RWPE1 (cell line): ENCODE results near the gene RNF169.

ENCODE experiments used
- CTCF ChIA-PET: fragments of 350-600 bp; sonication (Branson Sonifier 250); formaldehyde crosslinking; extraction: SDS; loops from one replicate; lab custom pipeline; 2021; lab: Yijun Ruan, JAX
- POLR2A ChIA-PET: fragments of 400-600 bp; formaldehyde crosslinking; extraction: SDS; loops from one replicate; lab custom pipeline; 2020; ENCODE audit warnings: antibody characterized with exemption; ENCODE audit not compliant: low non-redundant PET; lab: Yijun Ruan, JAX
- DNase-seq: peaks from one replicate; pipeline ENCODE4 v3.0.0; 2012; ENCODE audit warnings: low spot score
- H3K27ac ChIP-seq: fragments of 450-650 bp; 2 replicates; pipeline ENCODE4 v1.5.1; 2017
- TF ChIP-seq, protein P1 (sequence below): fragments of 450-650 bp; conservative IDR thresholded peaks from 2 replicates; pipeline ENCODE4 v1.5.1; 2017; ENCODE audit warnings: low read depth, mild to moderate bottlenecking

RNF169 gene

GRCh38 chr11:74739546-74740270, 8.9 kb upstream of the RNF169 start:
- H3K27ac ChIP-seq = no peak overlapping the region
- TF ChIP-seq, protein P1, sequence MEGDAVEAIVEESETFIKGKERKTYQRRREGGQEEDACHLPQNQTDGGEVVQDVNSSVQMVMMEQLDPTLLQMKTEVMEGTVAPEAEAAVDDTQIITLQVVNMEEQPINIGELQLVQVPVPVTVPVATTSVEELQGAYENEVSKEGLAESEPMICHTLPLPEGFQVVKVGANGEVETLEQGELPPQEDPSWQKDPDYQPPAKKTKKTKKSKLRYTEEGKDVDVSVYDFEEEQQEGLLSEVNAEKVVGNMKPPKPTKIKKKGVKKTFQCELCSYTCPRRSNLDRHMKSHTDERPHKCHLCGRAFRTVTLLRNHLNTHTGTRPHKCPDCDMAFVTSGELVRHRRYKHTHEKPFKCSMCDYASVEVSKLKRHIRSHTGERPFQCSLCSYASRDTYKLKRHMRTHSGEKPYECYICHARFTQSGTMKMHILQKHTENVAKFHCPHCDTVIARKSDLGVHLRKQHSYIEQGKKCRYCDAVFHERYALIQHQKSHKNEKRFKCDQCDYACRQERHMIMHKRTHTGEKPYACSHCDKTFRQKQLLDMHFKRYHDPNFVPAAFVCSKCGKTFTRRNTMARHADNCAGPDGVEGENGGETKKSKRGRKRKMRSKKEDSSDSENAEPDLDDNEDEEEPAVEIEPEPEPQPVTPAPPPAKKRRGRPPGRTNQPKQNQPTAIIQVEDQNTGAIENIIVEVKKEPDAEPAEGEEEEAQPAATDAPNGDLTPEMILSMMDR = peak; percentile 88
- peak; percentile 79 for DNase-seq
- POLR2A ChIA-PET = no interaction called here
- CTCF ChIA-PET = interaction anchor here (0.6 to 1.3 kb wide), 10 partner anchors 8 to 503 kb away, joined by 3 to 7 read pairs (median 4); no protein-coding TSS in a partner anchor

DNA sequence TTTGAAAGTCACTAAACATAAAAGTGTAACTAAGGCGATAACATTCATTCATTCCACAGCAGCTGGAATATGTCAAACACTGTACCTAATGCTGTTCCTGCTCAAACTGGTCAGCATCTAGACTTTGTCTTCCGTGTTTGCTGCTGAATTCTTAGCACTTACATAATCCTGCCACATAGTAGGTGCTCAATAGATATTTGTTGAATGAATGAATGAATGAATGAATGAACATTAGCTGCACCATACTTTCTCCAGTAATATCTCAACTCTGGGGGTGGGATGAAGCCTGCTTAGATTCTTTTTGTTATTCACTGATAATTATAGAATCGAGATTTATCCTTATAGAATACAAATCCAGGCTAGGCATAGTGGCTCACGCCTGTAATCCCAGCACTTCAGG, 6.6 kb upstream of the RNF169 start:
- ChIA-PET CTCF (interaction anchor here (0.6 kb wide), 1 partner anchor 15 kb away, joined by 3 read pairs; no protein-coding TSS in a partner anchor), POLR2A (no interaction called here)
- no peak overlapping the region for H3K27ac ChIP-seq
- TF ChIP-seq, protein P1 = no peak
- no peak for DNase-seq

DNA sequence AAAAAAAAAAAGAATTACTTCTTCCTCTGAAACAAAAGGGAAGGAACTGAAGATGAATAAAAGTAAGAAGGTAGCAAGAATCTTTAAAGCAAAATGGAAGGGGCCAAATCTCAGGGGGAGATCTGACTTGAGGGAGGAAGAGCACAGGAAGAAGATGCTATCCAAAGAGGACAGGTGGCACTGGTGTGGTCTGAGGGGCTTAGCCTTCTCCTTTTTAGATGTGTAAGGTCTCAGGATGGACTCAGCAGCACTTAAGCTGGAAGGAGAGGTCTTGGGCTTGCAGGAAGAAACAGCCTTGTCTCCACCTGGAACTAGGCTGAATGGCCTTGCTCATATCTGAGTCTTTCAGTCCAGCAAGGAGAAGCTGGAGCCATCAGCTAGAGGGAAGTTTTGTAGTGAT, 5.0 kb upstream of the RNF169 start:
- POLR2A ChIA-PET = no interaction called here
- H3K27ac ChIP-seq = no peak overlapping the region
- TF ChIP-seq, protein P1 = no peak
- DNase-seq = no peak
- CTCF ChIA-PET = interaction anchor here (0.8 kb wide), 1 partner anchor 17 kb away, joined by 3 read pairs; no protein-coding TSS in a partner anchor

GRCh38 chr11:74744277-74744676, 4.4 kb upstream of the RNF169 start:
- TF ChIP-seq, protein P1 = no peak
- H3K27ac ChIP-seq = no peak overlapping the region
- no peak for DNase-seq
- ChIA-PET POLR2A (no interaction called here), CTCF (interaction anchor here (0.8 kb wide), 1 partner anchor 18 kb away, joined by 3 read pairs; no protein-coding TSS in a partner anchor)

DNA sequence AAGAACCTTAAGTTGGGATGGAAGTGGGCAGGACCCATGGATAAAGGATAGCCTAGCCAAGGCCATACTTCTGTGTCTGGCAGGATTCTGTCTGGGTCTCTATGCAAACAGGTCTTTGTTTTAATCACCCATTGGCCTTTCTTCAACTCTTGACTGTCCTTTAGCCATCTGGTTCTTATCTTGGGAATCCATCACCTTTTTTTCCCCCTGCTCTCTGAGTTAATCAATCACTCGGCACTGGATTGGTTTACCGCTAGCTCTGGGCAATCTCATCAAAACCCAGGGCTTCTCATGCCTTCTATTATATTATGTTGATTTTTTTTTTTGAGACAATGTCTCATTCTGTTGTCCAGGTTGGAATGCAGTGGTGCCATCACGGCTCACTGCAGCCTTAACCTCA, 1.8 kb upstream of the RNF169 start:
- H3K27ac ChIP-seq = no peak overlapping the region
- CTCF ChIA-PET = interaction anchor here (0.7 kb wide), 1 partner anchor 9 kb away, joined by 3 read pairs; no protein-coding TSS in a partner anchor
- TF ChIP-seq, protein P1 = no peak
- POLR2A ChIA-PET = no interaction called here
- DNase-seq = no peak

GRCh38 chr11:74749127-74749964, 697 bp downstream of the RNF169 start:
- ChIA-PET POLR2A (no interaction called here), CTCF (interaction anchor here (0.6 kb wide), 1 partner anchor 14 kb away, joined by 3 read pairs; no protein-coding TSS in a partner anchor)
- TF ChIP-seq, protein P1 = no peak
- DNase-seq = peak; percentile 59
- H3K27ac ChIP-seq = peak overlapping the region; percentile 93
